Measurements from ENCODE around the gene SDK2.

SDK2 gene

GRCh38 chr17:73410586-73411312, 233.5 kb downstream of the SDK2 start:
- DNase-seq: no peak

GRCh38 chr17:73404246-73404645, 240.0 kb downstream of the SDK2 start:
- no peak for DNase-seq

- no peak for DNase-seq
Measured at GRCh38 chr17:73402466-73402865, 241.8 kb downstream of the SDK2 start.

GRCh38 chr17:73401911-73402310, 242.3 kb downstream of the SDK2 start:
- DNase-seq: no peak

GRCh38 chr17:73400915-73401545, 243.2 kb downstream of the SDK2 start:
- no peak for DNase-seq

- DNase-seq: no peak
Measured at GRCh38 chr17:73399056-73399455, 245.2 kb downstream of the SDK2 start.

GRCh38 chr17:73397856-73398540, 246.2 kb downstream of the SDK2 start:
- DNase-seq: no peak

- DNase-seq: no peak
Measured at GRCh38 chr17:73397278-73397826, 246.9 kb downstream of the SDK2 start.

GRCh38 chr17:73396431-73397277, 247.6 kb downstream of the SDK2 start:
- DNase-seq: no peak

- DNase-seq: no peak
Measured at GRCh38 chr17:73394512-73395450, 249.5 kb downstream of the SDK2 start.

GRCh38 chr17:73393962-73394361, 250.3 kb downstream of the SDK2 start:
- no peak for DNase-seq

GRCh38 chr17:73393381-73393780, 250.9 kb downstream of the SDK2 start:
- no peak for DNase-seq

GRCh38 chr17:73391331-73392265, 252.6 kb downstream of the SDK2 start:
- DNase-seq: no peak

- no peak for DNase-seq
Measured at GRCh38 chr17:73390851-73391250, 253.4 kb downstream of the SDK2 start.

GRCh38 chr17:73390221-73390620, 254.0 kb downstream of the SDK2 start:
- DNase-seq: no peak

GRCh38 chr17:73389411-73389810, 254.8 kb downstream of the SDK2 start:
- DNase-seq: no peak

GRCh38 chr17:73388578-73388905, 255.7 kb downstream of the SDK2 start:
- no peak for DNase-seq

- DNase-seq: no peak
Measured at GRCh38 chr17:73387746-73388577, 256.3 kb downstream of the SDK2 start.

GRCh38 chr17:73386561-73386960, 257.7 kb downstream of the SDK2 start:
- no peak for DNase-seq

- no peak for DNase-seq
Measured at GRCh38 chr17:73384926-73385325, 259.3 kb downstream of the SDK2 start.

Data from stimulated activated CD4-positive, alpha-beta T cell treated with anti-CD3 and anti-CD28 coated beads, Interleukin-4, amount 100 ng/mL, for 1 hour (primary cell).